DOHH2 (cell line): ENCODE results near the gene RUSC1.

Experiments
- CTCF ChIP-seq: fragments of 200-600 bp; sonication (generic); IDR thresholded peaks from one replicate; pipeline ENCODE4 v1.5.1; 2014; ENCODE audit warnings: antibody characterized with exemption, mild to moderate bottlenecking, low read depth, low read length; ENCODE audit not compliant: poor library complexity, severe bottlenecking
- EZH2phosphoT487 ChIP-seq: fragments of 200-600 bp; sonication (generic); IDR thresholded peaks from 2 replicates; pipeline ENCODE4 v1.6.1; 2017; ENCODE audit warnings: borderline replicate concordance, mild to moderate bottlenecking, antibody characterized with exemption, low read length, moderate library complexity, mixed read lengths

- TF ChIP-seq EZH2phosphoT487: no peak
- TF ChIP-seq CTCF: no peak
These were observed at the start of gene RUSC1 for GRCh38 chr1:155320661-155321617.
